Measurements from ENCODE around the gene MAPKBP1. TPM values are rescaled to one million over a fixed set of nuclear protein-coding genes. Genes with fewer than 3 reads are reported as not detected.
"Not testable (repeated sequence)": the region's sequence is repeated elsewhere in the genome, so short reads cannot be mapped to it uniquely, and the experiment has no call there.

MAPKBP1 gene
- total RNA-seq, 4 donors from 2014 or later, result 4.2 to 8.4 (median 5.4) TPM

- TF ChIP-seq POLR2A (IDR thresholded peaks at IDR 0.05) (no peak), CTCF (IDR thresholded peaks at IDR 0.05 in 4 of 5, conservative IDR thresholded peaks at IDR 0.05 in 1 of 5) (no peak)
- no peaks in the 10 kb centered on the region for H3K9me3 ChIP-seq
- H3K4me3 ChIP-seq, result peak overlapping the region; percentile 63 to 90 (median 68)
- H3K36me3 ChIP-seq, result peaks cover 0 to 37% of the 10 kb centered on the region in 2 donors
- ATAC-seq (peak in 1 of 2 donors; percentile 10), DNase-seq (peak in 1 of 2 donors; percentile 28)
- in situ Hi-C loops (cut with MboI; ENCODE audit: low sequenced_read_pairs in 4 of 4), result no loop called here
- H3K27me3 ChIP-seq, result no peaks in the 10 kb centered on the region
- H3K4me1 ChIP-seq, result peaks cover 15 to 18% of the 10 kb centered on the region in 2 donors
- intact Hi-C loops (cut with DNase I; ENCODE audit: low total_unique reads), result loop anchor here (1.0 to 5.0 kb wide), 3 partner anchors 55 to 145 kb away; partner anchors contain the start of genes EHD4 and MAPKBP1
- H3K27ac ChIP-seq, result peak overlapping the region; percentile 82 to 90 (median 87)
These were observed 53.1 kb downstream of the MAPKBP1 start for GRCh38 chr15:41827290-41827879.

- peaks cover 15 to 18% of the 10 kb centered on the region in 2 donors for H3K4me1 ChIP-seq
- no peaks in the 10 kb centered on the region for H3K27me3 ChIP-seq
- H3K9me3 ChIP-seq, result no peaks in the 10 kb centered on the region
- peak within 1 kb of the TSS; percentile 82 to 90 (median 87) for H3K27ac ChIP-seq
- intact Hi-C loops (cut with DNase I; ENCODE audit: low total_unique reads), result loop anchor here (1.0 to 5.0 kb wide), 3 partner anchors 56 to 144 kb away; partner anchors contain the start of genes EHD4 and MAPKBP1
- peak; percentile 72 to 77 for TF ChIP-seq POLR2A (IDR thresholded peaks at IDR 0.05)
- no peak for TF ChIP-seq CTCF (IDR thresholded peaks at IDR 0.05 in 4 of 5, conservative IDR thresholded peaks at IDR 0.05 in 1 of 5)
- H3K4me3 ChIP-seq, result peak within 1 kb of the TSS; percentile 63 to 90 (median 68)
- peak; percentile 88 to 91 for DNase-seq
- ATAC-seq, result peak; percentile 89
- peaks cover 0 to 32% of the 10 kb centered on the region in 2 donors for H3K36me3 ChIP-seq
- in situ Hi-C loops (cut with MboI; ENCODE audit: low sequenced_read_pairs in 4 of 4), result no loop called here
These were observed 53.9 kb downstream of the MAPKBP1 start, which contains the start of gene JMJD7 for GRCh38 chr15:41827880-41828806. JMJD7 (plus strand) TSS chr15:41828092; CDS start chr15:41828125, 33 bp downstream.

- Histone ChIP-seq H3K36me3 (peaks cover 0 to 25% of the 10 kb centered on the region in 2 donors), H3K4me3 (peak overlapping the region; percentile 63 to 90 (median 68)), H3K27me3 (no peaks in the 10 kb centered on the region), H3K4me1 (peaks cover 15 to 18% of the 10 kb centered on the region in 2 donors), H3K27ac (peak overlapping the region; percentile 82 to 90 (median 87)), H3K9me3 (no peaks in the 10 kb centered on the region)
- DNase-seq (no peak), ATAC-seq (no peak)
- intact Hi-C loops (cut with DNase I; ENCODE audit: low total_unique reads) (loop anchor here (5.0 kb wide), 2 partner anchors 56 to 74 kb away; partner anchors contain the start of gene MAPKBP1), in situ Hi-C loops (cut with MboI; ENCODE audit: low sequenced_read_pairs in 4 of 4) (no loop called here)
- no peak for TF ChIP-seq POLR2A (IDR thresholded peaks at IDR 0.05)
- no peak for TF ChIP-seq CTCF (IDR thresholded peaks at IDR 0.05 in 4 of 5, conservative IDR thresholded peaks at IDR 0.05 in 1 of 5)
These were observed 54.5 kb downstream of the MAPKBP1 start for GRCh38 chr15:41828807-41829141.

GRCh38 chr15:41829959-41830646, 55.8 kb downstream of the MAPKBP1 start:
- in situ Hi-C loops (cut with MboI; ENCODE audit: low sequenced_read_pairs in 4 of 4) (no loop called here), intact Hi-C loops (cut with DNase I; ENCODE audit: low total_unique reads) (loop anchor here (5.0 kb wide), 2 partner anchors 58 to 72 kb away; partner anchors contain the start of gene MAPKBP1)
- Histone ChIP-seq H3K27ac (no peak overlapping the region), H3K4me1 (peaks cover 15 to 18% of the 10 kb centered on the region in 2 donors), H3K9me3 (no peaks in the 10 kb centered on the region), H3K4me3 (no peak overlapping the region), H3K36me3 (peaks cover 0 to 15% of the 10 kb centered on the region in 2 donors), H3K27me3 (no peaks in the 10 kb centered on the region)
- DNase-seq, result no peak
- no peak for ATAC-seq
- TF ChIP-seq POLR2A (IDR thresholded peaks at IDR 0.05) (no peak), CTCF (IDR thresholded peaks at IDR 0.05 in 4 of 5, conservative IDR thresholded peaks at IDR 0.05 in 1 of 5) (no peak)

- ATAC-seq; H3K36me3 ChIP-seq; intact Hi-C loops (cut with DNase I; ENCODE audit: low total_unique reads); DNase-seq; H3K27ac ChIP-seq; H3K27me3 ChIP-seq; in situ Hi-C loops (cut with MboI; ENCODE audit: low sequenced_read_pairs in 4 of 4); H3K9me3 ChIP-seq; H3K4me3 ChIP-seq: not testable (repeated sequence)
- H3K4me1 ChIP-seq, result peaks cover 15 to 18% of the 10 kb centered on the region in 2 donors
These were observed 57.0 kb downstream of the MAPKBP1 start for GRCh38 chr15:41831291-41831690.
